T follicular helper cell (primary cell): ENCODE results near the gene ZNF227.
A peak's percentile ranks its signal among the peaks of the same experiment; 100 is the strongest.
"Not testable (repeated sequence)": the region's sequence is repeated elsewhere in the genome, so short reads cannot be mapped to it uniquely, and the experiment has no call there.

ENCODE experiments used
- DNase-seq: peaks from one replicate; pipeline ENCODE4 v3.0.0-alpha.2; 2020; ENCODE audit warnings: low read depth
- total RNA-seq, 2 experiments: gene quantifications; one replicate each; lab custom pipeline; 2026; lab: John Stamatoyannopoulos, UW

Gene ZNF227
- 31.1 to 56.6 reads per million in 2 experiments for total RNA-seq

DNA sequence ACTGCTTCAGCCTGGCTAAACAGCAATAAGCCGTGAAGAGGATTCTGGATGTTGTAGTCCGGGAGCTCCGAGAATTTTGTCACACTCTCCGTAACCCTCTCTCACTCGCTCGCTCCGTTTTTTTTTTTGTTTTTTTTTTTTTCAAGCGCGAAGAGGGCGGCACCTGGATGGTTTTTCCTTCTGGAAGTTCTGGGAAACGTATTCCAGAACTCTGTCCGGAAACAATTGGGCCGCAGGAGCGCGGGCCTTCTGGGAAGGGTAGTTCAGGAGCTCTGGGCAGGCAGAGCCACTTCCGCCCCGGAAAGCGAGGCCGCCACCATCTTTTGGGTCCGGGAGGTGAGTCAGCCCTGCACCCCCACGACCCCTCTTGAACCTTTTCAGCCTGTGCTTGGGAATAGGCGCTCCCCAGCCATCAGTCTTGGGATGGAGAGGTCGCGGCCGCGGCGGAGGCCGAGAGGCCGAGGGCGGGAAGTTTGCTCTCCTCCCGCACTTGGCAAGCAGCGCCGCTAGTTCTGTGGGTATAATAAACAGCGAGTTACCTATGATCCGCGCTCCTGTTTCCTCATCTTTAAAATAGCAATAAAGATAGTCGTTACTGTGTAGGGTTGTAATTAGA, at the start of gene ZNF227:
ZNF227 (plus strand) TSS at position 283 of the 616 bp plus-strand sequence. CDS start 5,261 bp downstream, outside the sequence.
- DNase-seq = peak; percentile 68

GRCh38 chr19:44163789-44164188, 48.5 kb upstream of the ZNF227 start:
- DNase-seq = no peak

GRCh38 chr19:44164327-44164672, 48.0 kb upstream of the ZNF227 start:
- DNase-seq = no peak

- DNase-seq = peak; percentile 63
These were observed 47.4 kb upstream of the ZNF227 start, which contains the start of gene ZNF226 for GRCh38 chr19:44164673-44165512. ZNF226 (plus strand) TSS chr19:44165100; CDS start chr19:44170081, 4,981 bp downstream.

DNA sequence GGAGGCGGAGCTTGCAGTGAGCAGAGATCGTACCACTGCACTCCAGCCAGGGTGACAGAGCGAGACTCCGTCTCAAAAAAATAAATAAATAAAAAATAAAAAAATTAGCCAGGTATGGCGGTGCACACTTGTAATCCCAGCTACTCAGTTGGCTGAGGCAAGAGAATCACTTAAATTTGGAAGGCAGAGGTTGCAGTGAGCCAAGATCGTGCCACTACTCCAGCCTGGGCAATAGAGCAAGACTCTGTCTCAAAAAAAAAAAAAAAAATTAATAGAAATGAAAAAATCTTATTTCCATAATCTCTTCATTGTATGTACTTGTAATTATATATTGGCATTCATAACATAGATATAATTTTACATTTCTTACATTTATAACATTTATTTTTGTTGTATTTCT, 41.7 kb upstream of the ZNF227 start:
- DNase-seq = not testable (repeated sequence)

DNA sequence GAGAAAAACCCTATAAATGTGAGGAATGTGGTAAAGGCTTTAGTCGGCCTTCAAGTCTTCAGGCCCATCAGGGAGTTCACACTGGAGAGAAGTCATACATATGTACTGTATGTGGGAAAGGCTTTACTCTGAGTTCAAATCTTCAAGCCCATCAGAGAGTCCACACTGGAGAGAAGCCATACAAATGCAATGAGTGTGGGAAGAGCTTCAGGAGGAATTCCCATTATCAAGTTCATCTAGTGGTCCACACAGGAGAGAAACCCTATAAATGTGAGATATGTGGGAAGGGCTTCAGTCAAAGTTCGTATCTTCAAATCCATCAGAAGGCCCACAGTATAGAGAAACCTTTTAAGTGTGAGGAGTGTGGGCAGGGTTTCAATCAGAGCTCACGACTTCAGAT, 35.7 kb upstream of the ZNF227 start:
- DNase-seq = no peak

DNA sequence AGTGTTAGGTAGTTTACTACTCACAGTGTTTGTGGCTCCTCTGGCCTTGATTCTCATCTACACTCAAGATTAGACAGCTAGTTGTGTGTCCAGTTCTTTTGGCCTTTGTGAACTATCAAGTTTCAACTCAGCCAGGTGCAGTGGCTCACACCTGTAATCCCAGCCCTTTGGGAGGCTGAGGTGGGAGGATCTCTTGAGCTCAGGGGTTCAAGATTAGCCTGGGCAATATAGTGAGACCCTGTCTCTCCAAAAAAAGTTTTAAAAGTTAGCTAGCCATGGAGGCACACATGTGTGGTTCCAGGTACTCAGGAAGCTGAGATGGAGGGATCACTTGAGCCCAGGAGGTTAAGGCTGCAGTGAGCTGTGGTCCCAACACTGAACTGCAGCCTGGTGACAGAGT, 31.4 kb upstream of the ZNF227 start:
- no peak for DNase-seq

- no peak for DNase-seq
These were observed 30.2 kb upstream of the ZNF227 start for GRCh38 chr19:44182145-44182544.

DNA sequence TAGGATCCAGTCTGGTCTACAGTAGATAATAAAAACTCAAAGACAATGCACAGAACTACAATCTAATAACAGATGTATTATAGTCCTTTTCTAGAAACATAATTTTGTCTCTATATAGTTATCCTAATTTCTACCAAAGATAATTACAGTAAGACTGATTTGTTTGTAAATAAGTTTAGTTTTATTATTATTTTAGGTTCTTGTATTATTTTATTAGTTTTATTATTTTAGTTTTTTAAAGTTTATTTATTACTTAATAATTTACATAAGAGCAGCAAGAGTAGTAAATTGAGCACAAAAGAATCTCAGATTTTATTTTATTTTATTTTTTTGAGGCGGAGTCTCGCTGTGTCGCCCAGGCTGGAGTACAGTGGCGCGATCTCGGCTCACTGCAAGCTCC, 22.3 kb upstream of the ZNF227 start:
- no peak for DNase-seq

DNA sequence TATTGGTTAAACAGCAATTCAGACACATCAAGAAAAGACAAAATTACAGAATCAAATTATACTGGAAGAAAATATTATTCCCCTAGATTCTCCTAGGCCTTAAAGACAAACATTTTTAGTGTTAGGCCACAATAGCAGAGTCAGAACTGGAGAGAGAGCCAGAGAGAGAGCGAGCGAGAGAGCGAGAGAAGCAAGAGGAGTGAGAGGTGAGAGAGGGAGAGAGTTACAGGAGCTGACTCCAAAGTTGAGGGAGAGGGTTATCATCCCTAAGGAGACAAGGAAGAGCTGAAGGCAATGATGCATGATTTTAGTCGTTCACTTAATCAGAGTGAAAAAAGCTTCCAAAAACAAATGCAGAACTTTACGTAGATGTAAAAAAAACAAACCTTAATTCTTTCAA, 20.2 kb upstream of the ZNF227 start:
- DNase-seq = no peak

GRCh38 chr19:44196772-44197171, 15.6 kb upstream of the ZNF227 start:
- no peak for DNase-seq

DNA sequence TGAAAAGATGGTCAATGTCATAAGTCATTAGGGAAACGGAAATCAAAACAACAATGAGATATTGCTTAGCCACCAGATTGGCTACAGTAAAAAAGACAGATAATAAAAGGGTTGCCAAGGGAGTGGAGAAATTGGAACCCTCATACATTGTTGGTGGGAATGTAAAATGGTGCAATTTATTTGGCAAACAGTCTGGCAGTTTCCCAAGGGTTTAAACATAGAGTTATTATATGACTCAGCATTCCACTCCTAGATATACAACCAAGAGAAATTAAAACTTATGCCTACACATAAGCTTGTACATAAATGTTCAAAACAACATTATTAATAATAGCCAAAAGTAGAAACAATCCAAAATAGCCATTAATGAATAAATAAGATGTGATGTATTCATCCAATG, 9.9 kb upstream of the ZNF227 start:
- DNase-seq = no peak

GRCh38 chr19:44202974-44203373, 9.4 kb upstream of the ZNF227 start:
- no peak for DNase-seq

DNA sequence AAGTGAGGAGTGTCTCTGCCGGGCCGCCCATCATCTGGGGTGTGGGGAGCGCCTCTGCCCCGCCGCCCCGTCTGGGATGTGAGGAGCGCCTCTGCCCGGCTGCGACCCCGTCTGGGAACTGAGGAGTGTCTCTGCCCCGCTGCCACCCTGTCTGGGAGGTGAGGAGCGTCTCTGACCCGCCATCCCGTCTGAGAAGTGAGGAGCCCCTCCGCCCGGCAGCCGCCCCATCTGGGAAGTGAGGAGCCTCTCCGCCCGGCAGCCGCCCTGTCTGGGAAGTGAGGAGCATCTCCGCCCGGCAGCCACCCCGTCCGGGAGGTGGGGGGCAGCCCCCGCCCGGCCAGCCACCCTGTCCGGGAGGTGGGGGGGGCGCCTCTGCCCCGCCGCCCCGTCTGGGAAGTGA, 8.5 kb upstream of the ZNF227 start:
- not testable (repeated sequence) for DNase-seq

- DNase-seq = no peak
These were observed 7.6 kb upstream of the ZNF227 start for GRCh38 chr19:44204772-44205171.

DNA sequence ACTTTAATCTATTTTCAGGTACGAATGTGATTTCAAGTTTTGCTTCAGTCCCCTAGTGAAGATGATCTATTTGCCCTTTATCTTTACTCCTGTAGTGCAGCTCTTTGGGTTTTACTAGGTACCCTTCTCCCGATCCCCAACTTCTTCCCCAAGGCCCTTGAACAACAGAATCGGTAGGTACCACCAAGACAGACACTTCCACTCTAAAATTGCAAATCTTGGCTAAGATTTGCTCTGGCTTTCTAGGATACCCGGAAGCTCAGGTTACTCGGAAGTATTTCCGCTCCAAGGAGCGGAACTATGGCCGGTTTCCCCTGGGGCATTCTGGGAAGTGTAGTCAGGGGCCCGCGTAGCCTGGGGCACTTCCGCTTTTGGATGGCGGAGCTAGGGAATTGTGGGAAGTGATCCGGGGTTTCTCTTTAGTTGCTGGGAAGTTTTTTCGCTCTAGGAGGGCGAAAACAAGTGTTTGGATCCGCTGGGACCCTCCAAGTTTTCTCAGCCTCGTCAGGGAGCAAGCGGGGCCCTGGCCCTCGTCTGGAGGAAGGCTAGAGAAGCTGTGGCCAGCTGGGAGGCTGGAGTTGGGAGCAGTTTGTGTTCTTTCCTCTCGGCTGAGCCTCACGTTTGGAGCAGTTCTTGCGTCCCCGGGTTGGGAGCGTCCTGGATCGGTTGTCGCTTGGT, 5.1 kb upstream of the ZNF227 start:
- peak; percentile 64 for DNase-seq

- DNase-seq = no peak
These were observed 574 bp downstream of the ZNF227 start for GRCh38 chr19:44212866-44213346.

DNA sequence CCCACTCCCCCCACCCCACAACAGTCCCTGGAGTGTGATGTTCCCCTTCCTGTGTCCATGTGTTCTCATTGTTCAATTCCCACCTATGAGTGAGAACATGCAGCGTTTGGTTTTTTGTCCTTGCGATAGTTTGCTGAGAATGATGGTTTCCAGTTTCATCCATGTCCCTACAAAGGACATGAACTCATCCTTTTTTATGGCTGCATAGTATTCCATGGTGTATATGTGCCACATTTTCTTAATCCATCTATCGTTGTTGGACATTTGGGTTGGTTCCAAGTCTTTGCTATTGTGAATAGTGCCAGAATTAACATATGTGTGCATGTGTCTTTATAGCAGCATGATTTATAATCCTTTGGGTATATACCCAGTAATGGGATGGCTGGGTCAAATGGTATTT, 7.6 kb downstream of the ZNF227 start:
- not testable (repeated sequence) for DNase-seq

DNA sequence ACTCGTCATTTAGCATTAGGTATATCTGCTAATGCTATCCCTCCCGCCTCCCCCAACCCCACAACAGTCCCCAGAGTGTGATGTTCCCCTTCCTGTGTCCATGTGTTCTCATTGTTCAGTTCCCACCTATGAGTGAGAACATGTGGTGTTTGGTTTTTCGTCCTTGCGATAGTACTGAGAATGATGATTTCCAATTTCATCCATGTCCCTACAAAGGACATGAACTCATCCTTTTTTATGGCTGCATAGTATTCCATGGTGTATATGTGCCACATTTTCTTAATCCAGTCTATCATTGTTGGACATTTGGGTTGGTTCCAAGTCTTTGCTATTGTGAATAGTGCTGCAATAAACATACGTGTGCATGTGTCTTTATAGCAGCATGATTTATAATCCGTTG, 8.4 kb downstream of the ZNF227 start:
- DNase-seq = not testable (repeated sequence)

DNA sequence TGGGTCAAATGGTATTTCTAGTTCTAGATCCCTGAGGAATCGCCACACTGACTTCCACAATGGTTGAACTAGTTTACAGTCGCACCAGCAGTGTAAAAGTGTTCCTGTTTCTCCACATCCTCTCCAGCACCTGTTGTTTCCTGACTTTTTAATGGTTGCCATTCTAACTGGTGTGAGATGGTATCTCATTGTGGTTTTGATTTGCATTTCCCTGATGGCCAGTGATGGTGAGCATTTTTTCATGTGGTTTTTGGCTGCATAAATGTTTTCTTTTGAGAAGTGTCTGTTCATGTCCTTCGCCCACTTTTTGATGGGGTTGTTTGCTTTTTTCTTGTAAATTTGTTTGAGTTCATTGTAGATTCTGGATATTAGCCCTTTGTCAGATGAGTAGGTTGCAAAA, 9.0 kb downstream of the ZNF227 start:
- DNase-seq = not testable (repeated sequence)

- no peak for DNase-seq
These were observed 16.0 kb downstream of the ZNF227 start for GRCh38 chr19:44228318-44228717.

GRCh38 chr19:44232867-44233266, 20.5 kb downstream of the ZNF227 start:
- DNase-seq = no peak

DNA sequence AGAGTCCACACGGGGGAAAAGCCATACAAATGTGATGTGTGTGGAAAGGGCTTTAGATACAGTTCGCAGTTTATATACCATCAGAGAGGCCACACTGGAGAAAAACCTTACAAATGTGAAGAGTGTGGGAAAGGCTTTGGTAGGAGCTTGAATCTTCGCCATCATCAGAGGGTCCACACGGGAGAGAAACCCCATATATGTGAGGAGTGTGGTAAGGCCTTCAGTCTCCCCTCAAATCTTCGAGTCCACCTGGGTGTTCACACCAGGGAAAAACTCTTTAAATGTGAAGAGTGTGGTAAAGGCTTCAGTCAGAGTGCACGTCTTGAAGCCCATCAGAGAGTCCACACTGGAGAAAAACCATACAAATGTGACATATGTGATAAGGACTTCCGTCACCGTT, 24.1 kb downstream of the ZNF227 start:
- no peak for DNase-seq
